ENCODE data around the gene CERK.

GRCh38 chr22:46753761-46754109 lies 15.7 kb upstream of the CERK start:
- TF ChIP-seq EZH2 (optimal IDR thresholded peaks at IDR 0.05; ENCODE audit: low read depth, low read length), result no peak
- no peak for TF ChIP-seq CTCF (IDR thresholded peaks at IDR 0.05; ENCODE audit: low read length)
